Transverse colon (tissue), 3 donors: ENCODE data around the gene PSMA5.

Experiments used
- CTCF ChIP-seq, 5 experiments: fragments of 200-600 bp in 3 of 5; fragments of 450-650 bp in 2 of 5; sonication (generic) in 3 of 5; IDR thresholded peaks; 1 replicate in 2 of 5; 2 replicates in 3 of 5; pipeline ENCODE4 v1.5.1; 2016 to 2017; ENCODE audit warnings: antibody characterized with exemption in 5 of 5, inconsistent platforms in 3 of 5, mild to moderate bottlenecking in 2 of 5, moderate library complexity in 1 of 5
- POLR2A ChIP-seq: fragments of 450-650 bp; IDR thresholded peaks from one replicate; pipeline ENCODE4 v1.6.1; 2016; ENCODE audit warnings: antibody characterized with exemption, mild to moderate bottlenecking, moderate library complexity

GRCh38 chr1:109371341-109371739 lies 54.9 kb downstream of the PSMA5 start:
- TF ChIP-seq CTCF (IDR thresholded peaks at IDR 0.05) (no peak), POLR2A (no peak)
